Left lung (tissue), 10 donors: ENCODE results near the gene PIK3C3. TPM values are rescaled to one million over a fixed set of nuclear protein-coding genes. Genes with fewer than 3 reads are reported as not detected.

Experiments
- ATAC-seq: fragments of 200-7000 bp; cut with Tn5 transposase; one replicate; pipeline ENCODE4 v1.9.1; 2020; ENCODE audit warnings: moderate library complexity
- DNase-seq, 4 donors: peaks; one replicate each; pipeline ENCODE4 v3.0.0-alpha.2; 2013 to 2020
- H3K27ac ChIP-seq, 2 donors: fragments of 200-600 bp; sonication (generic) in 1 of 2; one replicate each; pipeline versions ENCODE4 v1.5.0 to v1.8.0; 2020 to 2021
- H3K27me3 ChIP-seq, 2 donors: fragments of 200-600 bp; sonication (generic) in 1 of 2; one replicate each; pipeline versions ENCODE4 v1.5.0 to v1.8.0; 2020 to 2021
- H3K36me3 ChIP-seq, 2 donors: fragments of 200-600 bp; sonication (generic) in 1 of 2; one replicate each; pipeline versions ENCODE4 v1.5.0 to v1.8.0; 2020 to 2021
- H3K4me1 ChIP-seq, 2 donors: fragments of 200-600 bp; one replicate each; pipeline ENCODE4 v1.8.0; 2021
- H3K4me3 ChIP-seq, 2 donors: fragments of 200-600 bp; sonication (generic) in 1 of 2; one replicate each; pipeline versions ENCODE4 v1.5.0 to v1.8.0; 2020 to 2021; ENCODE audit warnings: mild to moderate bottlenecking in 1 of 2
- H3K9me3 ChIP-seq, 2 donors: fragments of 200-600 bp; sonication (generic) in 1 of 2; one replicate each; pipeline versions ENCODE4 v1.5.0 to v1.8.0; 2020 to 2021
- intact Hi-C, 2 donors: fragments of 100-400 bp; cut with DNase I; formaldehyde crosslinking; loops; one replicate each; pipeline versions ENCODE4 v1.11.2 to v1.14.2; 2022
- polyA plus RNA-seq, 6 donors: library from polyadenylated mRNA; unstranded; fragments of 120-200 nt; gene quantifications; one replicate each; pipeline ENCODE4 v1.2.1, GENCODE V29; 2013; ENCODE audit not compliant: insufficient read length in 6 of 6
- total RNA-seq, 2 donors: library from RNA; stranded (reverse); fragmentation: NEBNext Ultra II Directional; extraction: Animal tissue kit (Norgen Biotek cat#: 25700); gene quantifications; one replicate each; pipeline ENCODE4 v1.2.1, GENCODE V29; 2021
- TF ChIP-seq, protein P1 (sequence below), 2 donors: fragments of 200-600 bp; sonication (generic) in 1 of 2; IDR thresholded peaks; one replicate each; pipeline versions ENCODE4 v1.5.0 to v1.8.0; 2021; ENCODE audit warnings: antibody characterized with exemption in 2 of 2
- donor health status: DM: no; HTN: yes; CAD: no.
- donor health status: DM: no; HTN: no; CAD: no.

The PIK3C3 gene
- total and polyA plus RNA-seq, 8 donors, result 40.3 to 75.2 (median 55.2) TPM

GRCh38 chr18:42025974-42026625, 71.1 kb downstream of the PIK3C3 start:
- TF ChIP-seq, protein P1, sequence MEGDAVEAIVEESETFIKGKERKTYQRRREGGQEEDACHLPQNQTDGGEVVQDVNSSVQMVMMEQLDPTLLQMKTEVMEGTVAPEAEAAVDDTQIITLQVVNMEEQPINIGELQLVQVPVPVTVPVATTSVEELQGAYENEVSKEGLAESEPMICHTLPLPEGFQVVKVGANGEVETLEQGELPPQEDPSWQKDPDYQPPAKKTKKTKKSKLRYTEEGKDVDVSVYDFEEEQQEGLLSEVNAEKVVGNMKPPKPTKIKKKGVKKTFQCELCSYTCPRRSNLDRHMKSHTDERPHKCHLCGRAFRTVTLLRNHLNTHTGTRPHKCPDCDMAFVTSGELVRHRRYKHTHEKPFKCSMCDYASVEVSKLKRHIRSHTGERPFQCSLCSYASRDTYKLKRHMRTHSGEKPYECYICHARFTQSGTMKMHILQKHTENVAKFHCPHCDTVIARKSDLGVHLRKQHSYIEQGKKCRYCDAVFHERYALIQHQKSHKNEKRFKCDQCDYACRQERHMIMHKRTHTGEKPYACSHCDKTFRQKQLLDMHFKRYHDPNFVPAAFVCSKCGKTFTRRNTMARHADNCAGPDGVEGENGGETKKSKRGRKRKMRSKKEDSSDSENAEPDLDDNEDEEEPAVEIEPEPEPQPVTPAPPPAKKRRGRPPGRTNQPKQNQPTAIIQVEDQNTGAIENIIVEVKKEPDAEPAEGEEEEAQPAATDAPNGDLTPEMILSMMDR (IDR thresholded peaks at IDR 0.05), result no peak
- intact Hi-C loops, result no loop called here
- H3K4me1 ChIP-seq, result no peaks in the 10 kb centered on the region
- H3K4me3 ChIP-seq, result no peak overlapping the region
- H3K27ac ChIP-seq, result no peak overlapping the region
- ATAC-seq, result no peak
- DNase-seq, result no peak
- no peaks in the 10 kb centered on the region for H3K9me3 ChIP-seq
- peaks cover 0 to 60% of the 10 kb centered on the region in 2 donors for H3K36me3 ChIP-seq
- H3K27me3 ChIP-seq, result no peaks in the 10 kb centered on the region

- ATAC-seq (peak; percentile 80), DNase-seq (peak in 1 of 4 donors; percentile 12)
- H3K9me3 ChIP-seq, result no peaks in the 10 kb centered on the region
- H3K4me3 ChIP-seq, result no peak overlapping the region
- no peak overlapping the region for H3K27ac ChIP-seq
- intact Hi-C loops, result no loop called here
- H3K27me3 ChIP-seq, result no peaks in the 10 kb centered on the region
- TF ChIP-seq, protein P1 (IDR thresholded peaks at IDR 0.05), result peak; percentile 50 to 83
- no peaks in the 10 kb centered on the region for H3K4me1 ChIP-seq
- H3K36me3 ChIP-seq, result peaks cover 0 to 61% of the 10 kb centered on the region in 2 donors
Observed at GRCh38 chr18:42028247-42028832, 73.3 kb downstream of the PIK3C3 start.

DNA sequence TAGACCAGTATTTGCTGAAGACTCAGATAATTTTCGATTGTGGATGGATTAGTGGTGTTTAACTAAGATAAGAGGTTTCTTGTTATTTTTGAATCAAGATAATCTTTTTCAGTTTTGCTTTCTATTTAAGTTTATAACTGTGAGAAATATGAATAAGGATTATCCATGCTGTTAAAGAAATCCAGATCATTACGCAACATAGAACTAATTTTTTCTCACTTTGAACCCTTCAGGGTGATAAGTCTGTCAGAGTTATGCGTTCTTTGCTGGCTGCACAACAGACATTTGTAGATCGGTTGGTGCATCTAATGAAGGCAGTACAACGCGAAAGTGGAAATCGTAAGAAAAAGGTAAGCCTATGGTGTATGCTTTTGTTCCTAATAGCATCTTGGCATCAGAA, 74.1 kb downstream of the PIK3C3 start:
- ATAC-seq (no peak), DNase-seq (no peak)
- intact Hi-C loops, result no loop called here
- Histone ChIP-seq H3K27me3 (no peaks in the 10 kb centered on the region), H3K36me3 (peaks cover 0 to 68% of the 10 kb centered on the region in 2 donors), H3K9me3 (no peaks in the 10 kb centered on the region), H3K27ac (no peak overlapping the region), H3K4me1 (no peaks in the 10 kb centered on the region), H3K4me3 (no peak overlapping the region)
- TF ChIP-seq, protein P1 (IDR thresholded peaks at IDR 0.05), result no peak

DNA sequence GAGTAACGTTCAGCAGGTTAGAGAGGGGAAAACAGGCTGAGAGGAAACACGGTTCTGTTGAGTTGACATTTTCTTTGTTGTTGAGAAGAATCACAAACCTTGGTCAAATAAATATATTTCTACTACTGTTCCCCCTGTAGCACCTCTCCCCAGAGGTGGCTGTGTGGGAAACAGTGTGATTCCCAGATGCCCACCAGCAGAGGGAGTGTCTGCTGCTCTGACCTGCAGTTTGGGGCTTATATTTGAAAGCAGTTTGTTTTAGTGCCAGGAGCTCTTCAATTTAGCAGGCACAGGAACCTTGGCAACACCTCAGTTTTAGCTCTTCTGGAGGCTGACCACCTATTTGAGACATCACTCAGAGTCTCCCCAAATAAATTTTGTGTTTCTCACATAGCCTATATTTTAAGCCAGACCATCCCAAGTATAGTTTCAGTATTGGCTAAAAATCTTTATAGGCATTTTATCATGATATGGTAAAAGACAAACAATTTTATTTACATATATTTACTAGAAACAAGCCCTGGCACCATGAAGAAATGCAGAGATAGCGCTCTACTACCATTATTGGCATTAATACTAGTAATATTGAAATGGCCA, 75.7 kb downstream of the PIK3C3 start:
- no peak overlapping the region for H3K27ac ChIP-seq
- TF ChIP-seq, protein P1 (IDR thresholded peaks at IDR 0.05), result peak in 1 of 2 donors; percentile 13
- peak; percentile 40 for ATAC-seq
- peaks cover 0 to 75% of the 10 kb centered on the region in 2 donors for H3K36me3 ChIP-seq
- no peak overlapping the region for H3K4me3 ChIP-seq
- DNase-seq, result no peak
- intact Hi-C loops, result no loop called here
- H3K9me3 ChIP-seq, result no peaks in the 10 kb centered on the region
- no peaks in the 10 kb centered on the region for H3K27me3 ChIP-seq
- no peaks in the 10 kb centered on the region for H3K4me1 ChIP-seq

- peaks cover 0 to 82% of the 10 kb centered on the region in 2 donors for H3K36me3 ChIP-seq
- no peaks in the 10 kb centered on the region for H3K9me3 ChIP-seq
- no peak overlapping the region for H3K4me3 ChIP-seq
- no peak overlapping the region for H3K27ac ChIP-seq
- intact Hi-C loops, result no loop called here
- no peaks in the 10 kb centered on the region for H3K27me3 ChIP-seq
- ATAC-seq, result no peak
- no peaks in the 10 kb centered on the region for H3K4me1 ChIP-seq
- no peak for DNase-seq
- TF ChIP-seq, protein P1 (IDR thresholded peaks at IDR 0.05), result no peak
Observed at GRCh38 chr18:42032447-42032846, 77.4 kb downstream of the PIK3C3 start.
